Smooth muscle cell (in vitro differentiated cells): ENCODE data around the gene STIM2. TPM values are rescaled to one million over a fixed set of nuclear protein-coding genes. Genes with fewer than 3 reads are reported as not detected.

Experiments used
- DNase-seq: peaks from one replicate; lab custom pipeline; 2025; ENCODE audit not compliant: unreplicated experiment; lab: John Stamatoyannopoulos, UW
- H2AFZ ChIP-seq: fragments of 200-600 bp; sonication (generic); 2 replicates; pipeline ENCODE4 v1.6.0; 2016; ENCODE audit warnings: antibody characterized with exemption, low read depth, mild to moderate bottlenecking
- H3F3A ChIP-seq: fragments of 200-600 bp; sonication (generic); 2 replicates; pipeline ENCODE4 v1.6.0; 2017; ENCODE audit warnings: antibody characterized with exemption, low read depth
- H3K27ac ChIP-seq: fragments of 200-600 bp; sonication (generic); 2 replicates; pipeline ENCODE4 v1.5.1; 2016; ENCODE audit warnings: low read depth, mild to moderate bottlenecking
- H3K27me3 ChIP-seq: fragments of 200-600 bp; sonication (generic); 2 replicates; pipeline ENCODE4 v1.6.1; 2016; ENCODE audit warnings: low read depth, mild to moderate bottlenecking
- H3K36me3 ChIP-seq: fragments of 200-600 bp; sonication (generic); 2 replicates; pipeline ENCODE4 v1.5.1; 2016; ENCODE audit warnings: low read depth
- H3K4me1 ChIP-seq: fragments of 200-600 bp; sonication (generic); 2 replicates; pipeline ENCODE4 v1.5.1; 2016; ENCODE audit warnings: low read depth
- H3K4me2 ChIP-seq: fragments of 200-600 bp; sonication (generic); 2 replicates; pipeline ENCODE4 v1.6.0; 2016; ENCODE audit warnings: mild to moderate bottlenecking
- H3K4me3 ChIP-seq: fragments of 200-600 bp; sonication (generic); 2 replicates; pipeline ENCODE4 v1.5.1; 2016; ENCODE audit warnings: mild to moderate bottlenecking
- H3K79me2 ChIP-seq: fragments of 200-600 bp; sonication (generic); 2 replicates; pipeline ENCODE4 v1.6.0; 2016; ENCODE audit warnings: low read depth, mild to moderate bottlenecking
- H3K9ac ChIP-seq: fragments of 200-600 bp; sonication (generic); 2 replicates; pipeline ENCODE4 v1.6.0; 2016; ENCODE audit warnings: low read depth
- H3K9me3 ChIP-seq: fragments of 200-600 bp; sonication (generic); replicated peaks from 2 replicates; pipeline ENCODE4 v1.5.1; 2016; ENCODE audit warnings: low read depth
- H4K20me1 ChIP-seq: fragments of 200-600 bp; sonication (generic); 2 replicates; pipeline ENCODE4 v1.6.0; 2016; ENCODE audit warnings: low read depth
- WGBS: methylation state at CpG from one replicate; pipeline ENCODE4 v1.1.7; 2016; ENCODE audit warnings: low lambda C conversion rate; 5-methylcytosine and 5-hydroxymethylcytosine counted together
- polyA plus RNA-seq: library from polyadenylated mRNA; unstranded; fragments of >200 nt; fragmentation: Nextera tagmentation; extraction: Ambion mirVana; gene quantifications from 2 replicates; pipeline ENCODE4 v1.2.1, GENCODE V29; 2016
- total RNA-seq: library from RNA; depleted of rRNA; stranded (reverse); fragments of >200 nt; gene quantifications from 2 replicates; pipeline ENCODE4 v1.2.3, GENCODE V29; 2014
- TF ChIP-seq, protein P1 (sequence below): fragments of 200-600 bp; sonication (generic); IDR thresholded peaks from 2 replicates; pipeline ENCODE4 v1.5.1; 2017; ENCODE audit warnings: borderline replicate concordance, mild to moderate bottlenecking, antibody characterized with exemption; ENCODE audit not compliant: insufficient read depth, poor library complexity, severe bottlenecking

STIM2 gene
- total and polyA plus RNA-seq, 2 experiments from 2014 or later = 31.0 to 69.0 TPM

DNA sequence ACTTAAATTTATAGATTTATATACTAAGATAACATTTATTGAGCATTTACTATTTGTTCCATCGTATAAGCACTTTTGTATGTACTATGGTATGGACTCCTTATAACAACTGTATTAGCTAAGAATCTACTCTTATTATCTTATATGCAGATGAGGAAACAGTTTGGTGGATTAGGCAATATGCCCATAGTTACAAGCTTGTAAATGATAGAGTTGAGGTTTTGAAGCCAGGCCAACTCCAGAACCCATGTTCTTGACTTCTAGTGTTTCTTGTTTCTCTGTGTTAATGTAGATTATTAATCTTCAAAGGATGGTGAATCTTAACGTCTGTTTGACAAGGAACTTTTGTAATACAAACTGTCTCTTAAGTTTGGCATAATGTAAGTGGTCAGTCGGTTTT, 71.3 kb downstream of the STIM2 start:
- Histone ChIP-seq H3K36me3 (peaks cover 3% of the 10 kb centered on the region), H3K79me2 (peaks cover 45% of the 10 kb centered on the region), H3K4me1 (peaks cover 33% of the 10 kb centered on the region), H3F3A (peaks cover 11% of the 10 kb centered on the region), H4K20me1 (peaks cover 46% of the 10 kb centered on the region), H3K9ac (no peak overlapping the region), H3K27ac (no peak overlapping the region), H3K4me2 (peak overlapping the region; percentile 14), H3K9me3 (no peaks in the 10 kb centered on the region), H2AFZ (no peak overlapping the region), H3K4me3 (no peak overlapping the region), H3K27me3 (no peaks in the 10 kb centered on the region)
- WGBS = 58% methylated on average over 3 of the region's 3 CpGs
- DNase-seq = no peak
- TF ChIP-seq, protein P1, sequence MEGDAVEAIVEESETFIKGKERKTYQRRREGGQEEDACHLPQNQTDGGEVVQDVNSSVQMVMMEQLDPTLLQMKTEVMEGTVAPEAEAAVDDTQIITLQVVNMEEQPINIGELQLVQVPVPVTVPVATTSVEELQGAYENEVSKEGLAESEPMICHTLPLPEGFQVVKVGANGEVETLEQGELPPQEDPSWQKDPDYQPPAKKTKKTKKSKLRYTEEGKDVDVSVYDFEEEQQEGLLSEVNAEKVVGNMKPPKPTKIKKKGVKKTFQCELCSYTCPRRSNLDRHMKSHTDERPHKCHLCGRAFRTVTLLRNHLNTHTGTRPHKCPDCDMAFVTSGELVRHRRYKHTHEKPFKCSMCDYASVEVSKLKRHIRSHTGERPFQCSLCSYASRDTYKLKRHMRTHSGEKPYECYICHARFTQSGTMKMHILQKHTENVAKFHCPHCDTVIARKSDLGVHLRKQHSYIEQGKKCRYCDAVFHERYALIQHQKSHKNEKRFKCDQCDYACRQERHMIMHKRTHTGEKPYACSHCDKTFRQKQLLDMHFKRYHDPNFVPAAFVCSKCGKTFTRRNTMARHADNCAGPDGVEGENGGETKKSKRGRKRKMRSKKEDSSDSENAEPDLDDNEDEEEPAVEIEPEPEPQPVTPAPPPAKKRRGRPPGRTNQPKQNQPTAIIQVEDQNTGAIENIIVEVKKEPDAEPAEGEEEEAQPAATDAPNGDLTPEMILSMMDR = no peak

DNA sequence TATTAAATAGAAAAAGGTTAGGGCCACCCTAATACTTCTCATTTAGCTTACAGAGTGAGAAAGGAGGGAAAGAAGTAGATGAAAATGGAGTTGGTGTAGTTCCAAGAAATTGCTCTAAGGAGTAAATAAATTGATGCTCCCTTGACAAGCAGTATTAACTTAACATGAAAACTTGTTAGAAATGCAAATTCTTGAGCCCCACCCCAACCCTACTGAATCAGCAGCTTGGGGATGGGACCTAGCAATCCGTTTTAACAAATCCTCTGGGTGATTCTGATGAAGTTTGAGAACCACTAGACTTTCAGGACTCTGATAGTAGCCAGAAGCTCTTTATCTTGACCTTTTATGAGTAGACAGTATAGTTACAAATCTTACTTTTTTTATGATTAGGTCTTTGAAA, 74.8 kb downstream of the STIM2 start:
- no peak for DNase-seq
- Histone ChIP-seq H3F3A (peaks cover 19% of the 10 kb centered on the region), H3K9ac (no peak overlapping the region), H3K4me2 (peak overlapping the region; percentile 47), H3K9me3 (no peaks in the 10 kb centered on the region), H3K4me1 (peaks cover 35% of the 10 kb centered on the region), H4K20me1 (peaks cover 68% of the 10 kb centered on the region), H2AFZ (no peak overlapping the region), H3K27me3 (no peaks in the 10 kb centered on the region), H3K27ac (peak overlapping the region; percentile 69), H3K4me3 (no peak overlapping the region), H3K79me2 (peaks cover 52% of the 10 kb centered on the region), H3K36me3 (no peaks in the 10 kb centered on the region)
- 38% methylated on average over 1 of the region's 1 CpG for WGBS
- TF ChIP-seq, protein P1 = no peak

DNA sequence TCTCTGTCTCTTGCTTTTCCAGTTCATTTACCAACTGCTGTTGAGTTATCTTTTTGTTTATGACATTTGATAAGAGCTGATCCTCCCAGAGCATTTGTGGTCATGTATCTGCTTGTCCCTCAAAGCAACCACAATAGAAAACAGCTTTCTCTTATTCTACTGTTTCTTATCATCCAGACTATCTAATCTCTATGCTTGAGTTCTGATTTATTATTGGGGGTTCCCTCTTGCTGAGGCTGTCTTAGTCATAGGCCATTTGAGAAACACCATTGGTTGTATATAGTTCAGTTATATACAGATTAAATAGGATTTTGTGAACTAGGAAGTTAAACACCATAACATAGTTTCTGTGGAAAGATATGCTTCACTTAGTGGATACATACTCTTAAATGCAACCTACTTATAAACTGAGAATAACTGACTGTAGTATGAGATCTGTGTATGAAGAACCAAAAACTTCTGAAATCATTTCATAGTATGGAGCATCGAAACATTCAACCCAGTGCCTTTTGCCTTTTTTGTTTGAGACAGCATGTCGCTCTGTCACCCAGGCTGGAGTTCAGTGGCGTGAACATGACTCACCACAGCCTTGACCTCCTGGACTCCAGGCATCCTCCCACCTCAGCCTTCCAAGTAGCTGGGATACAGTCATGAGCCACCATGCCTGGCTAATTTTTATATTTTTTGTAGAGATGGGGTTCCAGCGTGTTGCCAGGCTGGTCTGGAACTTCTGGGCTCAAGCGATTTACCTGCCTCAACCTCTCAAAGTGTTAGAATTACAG, 75.8 kb downstream of the STIM2 start:
- WGBS = 44% methylated on average over 5 of the region's 5 CpGs
- no peak for DNase-seq
- peak overlapping the region; percentile 69 for H3K27ac ChIP-seq
- no peaks in the 10 kb centered on the region for H3K36me3 ChIP-seq
- H3K4me3 ChIP-seq = no peak overlapping the region
- peaks cover 61% of the 10 kb centered on the region for H3K79me2 ChIP-seq
- no peak overlapping the region for H3K9ac ChIP-seq
- peaks cover 19% of the 10 kb centered on the region for H3F3A ChIP-seq
- no peaks in the 10 kb centered on the region for H3K9me3 ChIP-seq
- no peaks in the 10 kb centered on the region for H3K27me3 ChIP-seq
- no peak overlapping the region for H2AFZ ChIP-seq
- H4K20me1 ChIP-seq = peaks cover 73% of the 10 kb centered on the region
- peak overlapping the region; percentile 47 for H3K4me2 ChIP-seq
- TF ChIP-seq, protein P1 = no peak
- peaks cover 29% of the 10 kb centered on the region for H3K4me1 ChIP-seq

DNA sequence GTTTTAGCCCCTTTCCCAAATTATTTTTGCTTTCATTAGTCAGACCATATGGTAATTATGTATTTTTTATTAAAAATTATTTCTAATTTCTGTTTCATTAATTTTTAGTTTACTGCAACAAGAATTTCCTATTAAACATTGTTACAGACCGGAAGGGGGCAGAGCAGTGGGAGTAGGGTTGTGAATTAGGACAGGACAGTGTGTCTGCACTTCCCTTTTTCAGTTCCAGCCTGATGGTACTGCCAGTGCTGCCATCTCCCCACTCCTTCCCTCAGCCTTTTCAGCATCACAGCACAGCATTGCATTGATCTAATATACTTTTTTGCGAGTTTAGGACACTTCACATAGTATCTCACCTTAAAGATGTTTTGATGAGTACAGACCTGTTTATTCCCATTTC, 76.5 kb downstream of the STIM2 start:
- H3K27me3 ChIP-seq = no peaks in the 10 kb centered on the region
- peak overlapping the region; percentile 69 for H3K27ac ChIP-seq
- DNase-seq = no peak
- H3K36me3 ChIP-seq = no peaks in the 10 kb centered on the region
- H3K9me3 ChIP-seq = no peaks in the 10 kb centered on the region
- H2AFZ ChIP-seq = no peak overlapping the region
- H4K20me1 ChIP-seq = peaks cover 70% of the 10 kb centered on the region
- H3K9ac ChIP-seq = no peak overlapping the region
- H3K4me1 ChIP-seq = peaks cover 29% of the 10 kb centered on the region
- H3K79me2 ChIP-seq = peaks cover 68% of the 10 kb centered on the region
- 91% methylated on average over 2 of the region's 2 CpGs for WGBS
- TF ChIP-seq, protein P1 = no peak
- H3K4me3 ChIP-seq = no peak overlapping the region
- H3F3A ChIP-seq = peaks cover 19% of the 10 kb centered on the region
- peak overlapping the region; percentile 47 for H3K4me2 ChIP-seq
